A549 treated with GW870086 at 1 μM for 4 hours (cell line): ENCODE measurements around the gene PRH2. TPM values are rescaled to one million over a fixed set of nuclear protein-coding genes. Genes with fewer than 3 reads are reported as not detected.

Source experiments
- total RNA-seq: library from RNA; stranded (reverse); fragments of 200-300 nt; extraction: Qiagen RNA extraction; gene quantifications from 5 replicates; pipeline ENCODE4 v1.2.3, GENCODE V29; 2022; ENCODE audit warnings: low read depth

The PRH2 gene
- total RNA-seq = not detected in 5 replicates

DNA sequence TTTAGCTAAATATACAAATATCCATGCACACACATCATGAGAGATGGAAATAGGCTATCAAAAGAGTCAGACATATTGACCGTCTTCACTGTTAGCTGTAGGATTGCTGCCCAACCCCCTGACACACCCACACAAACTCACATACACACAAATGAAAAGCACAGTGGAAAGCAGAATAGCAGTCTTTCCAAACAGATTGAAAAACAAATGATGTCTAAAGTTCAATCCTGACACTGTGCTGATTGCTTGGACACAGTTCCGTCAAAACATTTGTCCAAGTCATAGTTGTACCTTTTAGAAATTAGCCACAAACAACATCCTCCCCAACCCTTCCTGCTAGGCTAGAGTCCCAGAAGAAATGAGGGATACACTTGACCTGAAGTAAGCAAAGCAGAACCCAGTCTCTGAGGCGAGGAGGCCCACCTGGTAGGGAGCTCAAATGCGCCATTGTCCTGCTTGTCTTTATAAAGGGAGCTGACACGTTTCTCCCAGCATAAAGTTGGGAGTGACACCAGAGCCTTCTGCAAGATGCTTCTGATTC is at the start of gene PRH2:
TSS of gene PRH2 (plus strand) at position 491 of the 541 bp plus-strand sequence. CDS start at position 529, 38 bp downstream.

DNA sequence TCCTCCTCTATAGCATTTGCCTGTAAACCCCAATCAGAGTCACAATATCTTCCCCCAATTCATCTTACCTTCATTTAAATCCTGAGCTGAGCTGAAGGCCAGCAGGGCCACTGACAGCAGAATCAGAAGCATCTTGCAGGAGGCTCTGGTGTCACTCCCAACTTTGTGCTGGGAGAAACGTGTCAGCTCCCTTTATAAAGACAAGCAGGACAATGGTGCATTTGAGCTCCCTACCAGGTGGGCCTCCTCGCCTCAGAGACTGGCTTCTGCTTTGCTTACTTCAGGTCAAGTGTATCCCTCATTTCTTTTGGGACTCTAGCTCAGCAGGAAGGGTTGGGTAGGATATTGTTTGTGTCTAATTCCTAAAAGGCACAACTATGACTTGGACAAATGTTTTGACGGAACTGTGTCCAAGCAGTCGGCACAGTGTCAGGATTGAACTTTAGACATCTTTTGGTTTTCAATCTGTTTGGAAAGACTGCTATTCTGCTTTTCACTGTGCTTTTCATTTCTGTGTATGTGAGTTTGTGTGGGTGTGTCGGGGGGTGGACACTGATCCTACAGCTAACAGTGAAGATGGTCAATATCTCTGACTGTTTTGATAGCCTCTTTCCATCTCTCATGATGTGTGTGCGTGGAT is 44.8 kb upstream of the PRH2 start, which contains the start of gene PRH1:
TSS of gene PRH1 (minus strand) at position 170 of the 640 bp plus-strand sequence. CDS start at position 132, 38 bp downstream.

DNA sequence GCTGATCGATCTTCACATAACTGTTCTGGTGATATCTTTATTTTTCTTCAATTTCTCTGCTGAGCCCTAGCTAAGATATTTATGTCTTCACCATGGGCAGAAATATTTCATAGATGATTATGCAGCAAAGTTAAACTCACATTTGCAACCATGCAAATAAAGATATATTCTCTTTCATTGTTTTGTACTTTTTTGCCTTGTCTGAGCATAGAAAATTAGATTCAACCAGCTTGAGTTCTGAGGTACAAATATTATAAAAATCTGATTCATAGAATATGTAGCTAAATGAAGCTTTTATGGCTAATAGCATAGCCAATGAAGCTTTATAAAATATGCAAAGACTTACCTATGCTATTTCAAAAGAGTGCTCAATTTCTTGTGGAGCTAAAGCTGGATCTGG is 19.6 kb upstream of the PRH2 start, which contains the start of gene TAS2R13:
TSS of gene TAS2R13 (minus strand) at position 101 of the 400 bp plus-strand sequence. CDS start 264 bp downstream, outside the sequence.

DNA sequence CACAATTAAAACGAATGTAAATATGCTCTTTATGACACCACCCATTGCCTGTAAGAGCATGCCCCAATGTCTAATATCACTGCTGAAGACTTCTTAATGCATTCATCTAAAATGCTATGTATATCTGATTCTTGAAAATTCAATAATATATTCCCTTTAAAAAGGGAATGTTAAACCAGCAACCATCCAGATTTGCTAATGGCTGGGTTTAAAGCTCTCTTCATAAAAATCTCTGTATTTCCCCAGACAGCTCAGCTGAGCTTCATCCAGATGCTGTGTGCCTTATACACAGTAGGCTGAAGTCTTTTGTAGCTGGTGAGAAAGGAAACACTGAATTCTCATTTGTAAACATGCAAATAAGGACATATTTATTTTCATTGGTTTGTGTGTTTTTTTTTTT is 10.1 kb downstream of the PRH2 start, which contains the start of gene TAS2R14:
TSS of gene TAS2R14 (minus strand) at position 101 of the 400 bp plus-strand sequence. CDS start at position 45, 56 bp downstream.

Other genes starting within 250 kb of the PRH2 start
- 239 to 276 TPM (median 268 TPM) in 5 replicates for gene YBX3, start 205.9 kb upstream of the PRH2 start, total RNA-seq
- gene TAS2R7, start 126.6 kb upstream of the PRH2 start, total RNA-seq = not detected in 5 replicates
- gene TAS2R8, start 122.0 kb upstream of the PRH2 start, total RNA-seq = not detected in 5 replicates
- gene TAS2R9, start 119.1 kb upstream of the PRH2 start, total RNA-seq = not detected in 5 replicates
- gene TAS2R10, start 102.9 kb upstream of the PRH2 start, total RNA-seq = not detected in 5 replicates
- gene PRR4, start 79.8 kb upstream of the PRH2 start, total RNA-seq = 0.51 to 4.2 TPM (median 2.0 TPM) in 5 replicates
- 1.6 to 4.1 TPM (median 2.8 TPM) in 5 replicates for gene PRH1, start 45.0 kb upstream of the PRH2 start, total RNA-seq
- gene TAS2R13, start 19.7 kb upstream of the PRH2 start, total RNA-seq = not detected in 5 replicates
- gene TAS2R14, start 10.0 kb downstream of the PRH2 start, total RNA-seq = 0.43 to 0.61 TPM (median 0.56 TPM) in 5 replicates
- gene TAS2R50, start 57.7 kb downstream of the PRH2 start, total RNA-seq = not detected in 5 replicates
- 0.09 to 0.21 TPM in 2 of 5 replicates, not detected in the others for gene TAS2R20, start 69.1 kb downstream of the PRH2 start, total RNA-seq
- 0.15 TPM in 1 of 5 replicates, not detected in the others for gene TAS2R19, start 93.4 kb downstream of the PRH2 start, total RNA-seq
- 0.13 to 0.15 TPM in 2 of 5 replicates, not detected in the others for gene TAS2R31, start 102.2 kb downstream of the PRH2 start, total RNA-seq
- gene TAS2R46, start 133.1 kb downstream of the PRH2 start, total RNA-seq = not detected in 5 replicates
- gene TAS2R43, start 163.1 kb downstream of the PRH2 start, total RNA-seq = not detected in 5 replicates
- gene TAS2R30, start 205.4 kb downstream of the PRH2 start, total RNA-seq = not detected in 5 replicates
- 7.9 to 8.9 TPM (median 8.3 TPM) in 5 replicates for gene SMIM10L1, start 242.0 kb downstream of the PRH2 start, total RNA-seq